ENCODE data around the gene XYLT1.

The XYLT1 gene

DNA sequence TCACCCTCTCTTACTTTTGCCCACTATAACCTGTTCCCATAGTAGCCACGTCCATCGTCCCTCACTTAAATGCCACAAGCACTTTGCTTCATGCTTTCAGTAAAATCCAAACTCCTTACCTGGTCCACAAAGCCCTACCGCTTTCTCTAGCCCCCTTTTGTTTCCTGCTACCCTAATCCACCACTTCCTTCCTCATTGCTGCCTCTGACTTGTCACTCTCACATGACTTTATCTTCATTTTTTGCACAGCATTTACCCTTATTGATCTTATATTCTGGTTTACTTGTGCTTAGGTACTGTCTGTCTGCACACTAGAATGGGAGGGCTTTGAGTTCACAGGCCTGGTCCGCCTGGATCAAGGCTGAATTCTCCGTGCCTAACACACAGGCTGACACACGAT, 340.0 kb downstream of the XYLT1 start:
- H3K4me3 ChIP-seq (ENCODE audit: low read length) = no peak overlapping the region
- TF ChIP-seq, protein P1, sequence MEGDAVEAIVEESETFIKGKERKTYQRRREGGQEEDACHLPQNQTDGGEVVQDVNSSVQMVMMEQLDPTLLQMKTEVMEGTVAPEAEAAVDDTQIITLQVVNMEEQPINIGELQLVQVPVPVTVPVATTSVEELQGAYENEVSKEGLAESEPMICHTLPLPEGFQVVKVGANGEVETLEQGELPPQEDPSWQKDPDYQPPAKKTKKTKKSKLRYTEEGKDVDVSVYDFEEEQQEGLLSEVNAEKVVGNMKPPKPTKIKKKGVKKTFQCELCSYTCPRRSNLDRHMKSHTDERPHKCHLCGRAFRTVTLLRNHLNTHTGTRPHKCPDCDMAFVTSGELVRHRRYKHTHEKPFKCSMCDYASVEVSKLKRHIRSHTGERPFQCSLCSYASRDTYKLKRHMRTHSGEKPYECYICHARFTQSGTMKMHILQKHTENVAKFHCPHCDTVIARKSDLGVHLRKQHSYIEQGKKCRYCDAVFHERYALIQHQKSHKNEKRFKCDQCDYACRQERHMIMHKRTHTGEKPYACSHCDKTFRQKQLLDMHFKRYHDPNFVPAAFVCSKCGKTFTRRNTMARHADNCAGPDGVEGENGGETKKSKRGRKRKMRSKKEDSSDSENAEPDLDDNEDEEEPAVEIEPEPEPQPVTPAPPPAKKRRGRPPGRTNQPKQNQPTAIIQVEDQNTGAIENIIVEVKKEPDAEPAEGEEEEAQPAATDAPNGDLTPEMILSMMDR (IDR thresholded peaks at IDR 0.05; ENCODE audit: insufficient read depth, low read depth, low read length, missing control alignments) = no peak
- no peak for DNase-seq (ENCODE audit: low read depth)

DNA sequence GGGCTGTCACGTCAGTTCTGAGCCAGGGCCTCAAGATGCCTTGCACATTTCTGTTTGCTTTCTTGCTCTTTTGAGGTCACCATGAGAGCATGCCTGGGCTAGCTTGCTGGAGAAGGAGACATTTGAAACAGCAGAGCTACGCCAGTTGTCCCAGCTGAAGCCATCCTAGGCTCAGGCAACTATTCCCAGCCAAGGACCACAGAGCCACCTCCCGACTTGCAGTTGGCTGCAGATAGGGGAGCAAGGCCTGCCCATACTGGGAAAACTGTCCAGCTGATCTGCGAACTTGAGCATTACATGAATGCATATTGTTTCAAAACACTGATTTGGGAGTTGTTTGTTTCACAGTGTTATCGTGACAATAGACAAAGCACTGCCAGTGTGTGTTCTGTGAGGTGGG, 340.8 kb downstream of the XYLT1 start:
- TF ChIP-seq, protein P1 (IDR thresholded peaks at IDR 0.05; ENCODE audit: insufficient read depth, low read depth, low read length, missing control alignments) = no peak
- H3K4me3 ChIP-seq (ENCODE audit: low read length) = no peak overlapping the region
- DNase-seq (ENCODE audit: low read depth) = no peak

DNA sequence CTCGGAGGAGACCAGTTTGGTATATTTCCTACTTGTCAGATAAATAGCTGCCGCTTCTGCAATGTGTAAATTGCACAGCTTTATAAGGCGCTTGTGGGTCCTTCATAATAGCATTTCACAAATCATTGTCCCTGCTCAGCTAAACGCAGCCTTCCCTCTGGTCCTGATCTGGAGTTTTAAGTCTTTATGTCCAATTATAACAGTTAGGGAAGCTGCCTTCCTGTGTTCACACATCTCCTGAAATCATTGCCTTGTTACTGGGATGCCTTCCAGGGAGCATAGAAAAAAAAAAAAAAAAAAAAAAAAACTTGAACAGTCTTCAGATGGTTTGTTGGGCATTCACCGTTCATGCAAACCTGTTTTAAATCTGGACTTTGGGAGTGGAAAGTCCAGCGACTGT, 342.0 kb downstream of the XYLT1 start:
- TF ChIP-seq, protein P1 (IDR thresholded peaks at IDR 0.05; ENCODE audit: insufficient read depth, low read depth, low read length, missing control alignments) = no peak
- no peak overlapping the region for H3K4me3 ChIP-seq (ENCODE audit: low read length)
- no peak for DNase-seq (ENCODE audit: low read depth)

DNA sequence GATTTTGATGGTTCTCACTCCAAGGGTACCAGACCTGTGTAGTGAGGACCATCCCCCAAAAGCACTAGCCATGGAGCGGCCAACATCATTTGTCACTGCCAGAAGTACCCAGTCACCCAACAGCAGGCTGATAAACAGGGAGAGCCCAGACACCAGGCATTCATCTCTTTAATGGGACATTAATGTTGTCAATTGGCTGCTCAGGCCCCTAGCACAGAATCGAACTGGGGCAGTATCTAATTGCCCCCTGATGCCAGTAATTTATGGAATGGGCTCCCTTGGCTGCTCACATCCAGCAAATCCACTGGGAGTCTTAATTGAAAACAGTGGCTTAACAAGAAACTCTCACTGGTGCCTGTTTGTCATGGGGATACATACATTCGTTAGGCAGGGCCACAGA, 344.6 kb downstream of the XYLT1 start:
- H3K4me3 ChIP-seq (ENCODE audit: low read length) = no peak overlapping the region
- TF ChIP-seq, protein P1 (IDR thresholded peaks at IDR 0.05; ENCODE audit: insufficient read depth, low read depth, low read length, missing control alignments) = no peak
- no peak for DNase-seq (ENCODE audit: low read depth)

DNA sequence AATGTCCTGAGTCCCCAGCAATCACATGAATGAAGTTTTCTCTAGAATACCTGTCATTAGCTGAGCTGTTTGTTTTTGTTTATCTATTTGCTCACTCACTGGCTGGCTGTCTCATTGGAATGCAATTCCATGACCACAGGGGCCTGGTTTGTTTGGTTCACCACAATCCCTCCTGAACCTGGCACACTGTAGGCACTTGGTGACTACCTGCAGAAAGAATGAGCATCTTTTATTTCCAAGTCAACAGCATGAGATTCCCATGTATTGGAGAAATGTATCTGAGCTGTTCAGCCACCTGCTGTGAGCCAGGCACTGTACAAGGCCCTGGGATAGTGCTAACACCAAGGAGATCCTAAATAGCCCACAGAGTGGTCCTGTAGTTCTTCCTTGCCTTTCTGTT, 345.1 kb downstream of the XYLT1 start:
- no peak overlapping the region for H3K4me3 ChIP-seq (ENCODE audit: low read length)
- DNase-seq (ENCODE audit: low read depth) = no peak
- TF ChIP-seq, protein P1 (IDR thresholded peaks at IDR 0.05; ENCODE audit: insufficient read depth, low read depth, low read length, missing control alignments) = no peak

DNA sequence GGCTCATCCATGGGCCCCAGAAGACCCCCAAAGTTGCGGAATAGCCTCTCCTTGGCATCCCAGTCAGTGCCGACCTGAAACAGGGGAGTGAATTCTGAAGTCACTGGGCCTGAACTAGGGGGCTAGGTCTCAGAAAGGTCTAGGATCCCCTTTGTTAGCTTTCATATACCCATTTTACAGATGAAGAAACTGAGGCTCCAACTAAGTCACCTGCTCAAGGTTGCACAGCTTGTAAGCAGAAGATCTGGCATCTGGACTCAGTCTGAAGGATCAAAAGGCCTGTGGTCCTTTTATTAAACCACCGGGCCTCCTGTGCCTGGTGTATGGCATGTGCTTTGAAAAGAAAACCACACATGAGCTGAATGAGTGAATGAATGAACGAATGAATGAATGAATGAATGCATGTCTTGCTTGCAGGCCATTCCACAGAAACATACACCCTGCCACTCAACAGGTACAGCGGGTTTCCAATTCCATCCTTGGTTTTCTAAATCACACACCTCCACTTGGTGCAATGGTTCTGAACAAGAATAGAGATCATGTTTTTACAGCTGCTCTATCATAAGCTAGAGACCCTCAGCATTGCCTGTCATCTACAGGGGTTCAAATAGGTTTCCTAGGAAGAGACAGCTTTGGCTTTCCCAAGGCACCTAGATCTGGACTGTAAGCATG, 352.7 kb downstream of the XYLT1 start:
- TF ChIP-seq, protein P1 (IDR thresholded peaks at IDR 0.05; ENCODE audit: insufficient read depth, low read depth, low read length, missing control alignments) = no peak
- DNase-seq (ENCODE audit: low read depth) = no peak
- H3K4me3 ChIP-seq (ENCODE audit: low read length) = no peak overlapping the region
